Mesenchymal stem cell (in vitro differentiated cells and primary cell): ENCODE measurements around the gene SUGCT.
A peak's percentile ranks its signal among the peaks of the same experiment; 100 is the strongest.

Experiments
- DNase-seq: peaks from one replicate; pipeline ENCODE4 v3.0.0-alpha.2; 2013
- H2AFZ ChIP-seq: one replicate; pipeline ENCODE4 v1.6.1; 2013; ENCODE audit warnings: low read depth, mild to moderate bottlenecking, control low read depth, inconsistent platforms, low read length, moderate library complexity
- H2AK5ac ChIP-seq: 2 replicates; pipeline ENCODE4 v1.6.1; 2013; ENCODE audit warnings: low read length, moderate library complexity, mild to moderate bottlenecking, inconsistent platforms; ENCODE audit not compliant: severe bottlenecking
- H2BK120ac ChIP-seq: one replicate; pipeline ENCODE4 v1.6.1; 2013; ENCODE audit warnings: low read depth, mild to moderate bottlenecking, inconsistent platforms, low read length, moderate library complexity
- H2BK12ac ChIP-seq, 2 experiments: one replicate each; pipeline ENCODE4 v1.6.1; 2013; ENCODE audit warnings: inconsistent platforms in 2 of 2, low read length in 2 of 2, mild to moderate bottlenecking in 2 of 2, moderate library complexity in 2 of 2, control low read depth in 1 of 2
- H2BK15ac ChIP-seq: one replicate; pipeline ENCODE4 v1.6.1; 2013; ENCODE audit warnings: mild to moderate bottlenecking, low read depth, inconsistent platforms; ENCODE audit not compliant: poor library complexity, severe bottlenecking
- H2BK5ac ChIP-seq: 2 replicates; pipeline ENCODE4 v1.6.1; 2013; ENCODE audit warnings: low read depth, mild to moderate bottlenecking, low read length, control low read depth, inconsistent platforms; ENCODE audit not compliant: poor library complexity, severe bottlenecking
- H3K14ac ChIP-seq, 2 experiments: one replicate each; pipeline ENCODE4 v1.6.1; 2013; ENCODE audit warnings: inconsistent platforms in 2 of 2, low read length in 2 of 2, control low read depth in 1 of 2, mild to moderate bottlenecking in 1 of 2, moderate library complexity in 1 of 2
- H3K18ac ChIP-seq, 2 experiments: one replicate each; pipeline ENCODE4 v1.6.1; 2013; ENCODE audit warnings: inconsistent platforms in 2 of 2, low read length in 2 of 2, control low read depth in 1 of 2, low read depth in 1 of 2, mild to moderate bottlenecking in 1 of 2
- H3K23ac ChIP-seq, 2 experiments: one replicate each; pipeline ENCODE4 v1.6.1; 2013; ENCODE audit warnings: inconsistent platforms in 2 of 2, low read length in 2 of 2, mild to moderate bottlenecking in 2 of 2, moderate library complexity in 2 of 2, control low read depth in 1 of 2
- H3K27ac ChIP-seq: 2 replicates; pipeline ENCODE4 v1.5.1; 2013; ENCODE audit warnings: mild to moderate bottlenecking, moderate library complexity, low read length, control low read depth, inconsistent platforms; ENCODE audit not compliant: poor library complexity, severe bottlenecking
- H3K27me3 ChIP-seq, 2 experiments: 2 replicates each; pipeline versions ENCODE4 v1.6.1 to v1.7.0; 2013; ENCODE audit warnings: low read length in 2 of 2, mild to moderate bottlenecking in 2 of 2, moderate library complexity in 2 of 2, control low read depth in 1 of 2, inconsistent platforms in 1 of 2; ENCODE audit not compliant: control insufficient read depth in 1 of 2, insufficient read depth in 1 of 2
- H3K36me3 ChIP-seq, 2 experiments: 2 replicates each; pipeline versions ENCODE4 v1.6.1 to v1.7.0; 2013; ENCODE audit warnings: low read length in 2 of 2, control low read depth in 1 of 2, inconsistent platforms in 1 of 2, low read depth in 1 of 2, mild to moderate bottlenecking in 1 of 2; ENCODE audit not compliant: insufficient read depth in 2 of 2, control insufficient read depth in 1 of 2
- H3K4ac ChIP-seq, 2 experiments: one replicate each; pipeline ENCODE4 v1.6.1; 2013; ENCODE audit warnings: inconsistent platforms in 2 of 2, low read length in 2 of 2, mild to moderate bottlenecking in 2 of 2, moderate library complexity in 2 of 2, control low read depth in 1 of 2, low read depth in 1 of 2
- H3K4me1 ChIP-seq: 2 replicates; pipeline ENCODE4 v1.6.1; 2013; ENCODE audit warnings: low read depth, low read length, control low read depth; ENCODE audit not compliant: control insufficient read depth, insufficient read depth
- H3K4me2 ChIP-seq: 2 replicates; pipeline ENCODE4 v1.6.1; 2013; ENCODE audit warnings: low read length, mild to moderate bottlenecking, inconsistent platforms; ENCODE audit not compliant: poor library complexity, severe bottlenecking
- H3K4me3 ChIP-seq, 2 experiments: 2 replicates each; pipeline versions ENCODE4 v1.5.1 to v1.7.0; 2013; ENCODE audit warnings: low read length in 2 of 2, mild to moderate bottlenecking in 2 of 2, control low read depth in 1 of 2, low read depth in 1 of 2; ENCODE audit not compliant: insufficient read depth in 1 of 2
- H3K79me1 ChIP-seq: replicated peaks from 2 replicates; pipeline ENCODE4 v1.6.1; 2013; ENCODE audit warnings: mild to moderate bottlenecking, control low read depth, low read length, inconsistent platforms; ENCODE audit not compliant: poor library complexity, severe bottlenecking
- H3K9ac ChIP-seq: 2 replicates; pipeline ENCODE4 v1.7.0; 2013; ENCODE audit warnings: mild to moderate bottlenecking, low read length, moderate library complexity
- H3K9me3 ChIP-seq: 2 replicates; pipeline ENCODE4 v1.7.0; 2013; ENCODE audit warnings: mild to moderate bottlenecking, low read length; ENCODE audit not compliant: control insufficient read depth
- H4K8ac ChIP-seq: one replicate; pipeline ENCODE4 v1.6.1; 2013; ENCODE audit warnings: inconsistent platforms, mild to moderate bottlenecking, low read length, moderate library complexity
- H4K91ac ChIP-seq: one replicate; pipeline ENCODE4 v1.6.1; 2013; ENCODE audit warnings: mild to moderate bottlenecking, low read length, inconsistent platforms
- WGBS: methylation state at CpG from one replicate; pipeline ENCODE4 v1.1.7; 2013; ENCODE audit warnings: mixed read lengths; 5-methylcytosine and 5-hydroxymethylcytosine counted together

Gene SUGCT

GRCh38 chr7:40305229-40305628 is 170.4 kb downstream of the SUGCT start:
- H3K9me3 ChIP-seq, result no peaks in the 10 kb centered on the region
- H2BK12ac ChIP-seq, result no peak overlapping the region
- H3K27me3 ChIP-seq, result no peaks in the 10 kb centered on the region
- no peak overlapping the region for H3K14ac ChIP-seq
- H3K36me3 ChIP-seq, result no peaks in the 10 kb centered on the region
- peak overlapping the region in 1 of 2 experiments; percentile 17 for H3K4ac ChIP-seq
- no peaks in the 10 kb centered on the region for H3K79me1 ChIP-seq
- H3K4me3 ChIP-seq, result no peak overlapping the region
- H2BK5ac ChIP-seq, result peak overlapping the region; percentile 92
- no peak for DNase-seq
- no peak overlapping the region for H2AFZ ChIP-seq
- H3K4me1 ChIP-seq, result peaks cover 2% of the 10 kb centered on the region
- no peak overlapping the region for H4K8ac ChIP-seq
- H3K18ac ChIP-seq, result peak overlapping the region in 1 of 2 experiments; percentile 49
- H3K4me2 ChIP-seq, result peak overlapping the region; percentile 17
- H2BK120ac ChIP-seq, result no peak overlapping the region
- peak overlapping the region; percentile 97 for H3K27ac ChIP-seq
- H4K91ac ChIP-seq, result no peak overlapping the region
- H3K9ac ChIP-seq, result no peak overlapping the region
- H2AK5ac ChIP-seq, result peak overlapping the region; percentile 51
- no peak overlapping the region for H2BK15ac ChIP-seq
- no peak overlapping the region for H3K23ac ChIP-seq

- WGBS, result 100% methylated on average over 1 of the region's 2 CpGs
- DNase-seq, result no peak
- H3K27ac ChIP-seq, result peak overlapping the region; percentile 97
- no peak overlapping the region for H3K4ac ChIP-seq
- H2AK5ac ChIP-seq, result no peak overlapping the region
- no peak overlapping the region for H2BK12ac ChIP-seq
- peak overlapping the region; percentile 82 for H2BK5ac ChIP-seq
- no peaks in the 10 kb centered on the region for H3K9me3 ChIP-seq
- H3K23ac ChIP-seq, result no peak overlapping the region
- peaks cover 2% of the 10 kb centered on the region for H3K4me1 ChIP-seq
- no peaks in the 10 kb centered on the region for H3K79me1 ChIP-seq
- H4K91ac ChIP-seq, result no peak overlapping the region
- H3K36me3 ChIP-seq, result no peaks in the 10 kb centered on the region
- no peak overlapping the region for H3K4me3 ChIP-seq
- no peak overlapping the region for H2AFZ ChIP-seq
- no peak overlapping the region for H2BK15ac ChIP-seq
- no peak overlapping the region for H3K14ac ChIP-seq
- no peaks in the 10 kb centered on the region for H3K27me3 ChIP-seq
- no peak overlapping the region for H3K18ac ChIP-seq
- no peak overlapping the region for H3K4me2 ChIP-seq
- H4K8ac ChIP-seq, result no peak overlapping the region
- peak overlapping the region; percentile 46 for H3K9ac ChIP-seq
- no peak overlapping the region for H2BK120ac ChIP-seq
Observed at GRCh38 chr7:40306025-40306424, 171.2 kb downstream of the SUGCT start.

DNA sequence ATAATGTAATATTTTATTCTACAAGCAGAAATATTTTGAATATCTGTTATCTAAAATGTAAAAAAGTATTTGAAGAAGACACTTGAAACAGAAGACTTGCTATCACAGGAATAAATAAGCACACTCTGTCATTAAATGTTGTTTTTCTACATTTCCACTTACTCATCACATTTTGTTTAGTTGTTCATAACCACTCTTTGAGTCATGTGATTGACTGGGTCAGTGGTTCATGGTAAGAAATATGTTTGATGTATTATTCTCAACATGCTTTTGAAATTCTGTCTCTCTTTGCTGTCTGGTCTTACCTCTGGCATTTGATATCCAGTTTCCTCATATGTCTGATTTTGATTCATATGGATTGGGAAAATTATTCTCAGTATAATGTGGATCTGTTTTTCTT is 171.8 kb downstream of the SUGCT start:
- no peak overlapping the region for H3K14ac ChIP-seq
- peak overlapping the region; percentile 46 for H3K9ac ChIP-seq
- DNase-seq, result peak; percentile 41

DNA sequence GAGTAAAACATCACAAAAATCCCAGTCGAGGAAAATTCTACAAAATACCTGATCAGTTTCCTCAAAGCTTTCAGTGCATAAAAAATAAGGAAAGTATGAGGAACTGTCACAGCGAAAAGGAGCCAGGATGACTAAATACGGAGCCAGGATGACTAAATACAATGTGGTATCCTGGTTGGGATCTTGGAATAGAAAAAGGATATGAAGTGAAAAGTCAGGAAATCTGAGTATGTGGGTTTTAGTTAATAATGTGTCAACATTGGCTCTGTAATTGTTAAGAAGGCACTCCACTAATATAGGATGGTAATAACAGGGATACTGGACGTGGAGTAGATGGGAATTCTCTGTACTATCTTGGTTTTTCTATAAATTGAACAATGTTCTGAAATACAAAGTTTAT is 175.5 kb downstream of the SUGCT start:
- no peak overlapping the region for H2BK12ac ChIP-seq
- H3K36me3 ChIP-seq, result no peaks in the 10 kb centered on the region
- H4K91ac ChIP-seq, result no peak overlapping the region
- no peak overlapping the region for H2AK5ac ChIP-seq
- no peak overlapping the region for H2BK5ac ChIP-seq
- no peaks in the 10 kb centered on the region for H3K9me3 ChIP-seq
- H3K14ac ChIP-seq, result no peak overlapping the region
- H3K27ac ChIP-seq, result no peak overlapping the region
- no peak overlapping the region for H4K8ac ChIP-seq
- H3K4ac ChIP-seq, result no peak overlapping the region
- H2BK15ac ChIP-seq, result no peak overlapping the region
- H3K4me1 ChIP-seq, result no peaks in the 10 kb centered on the region
- H3K23ac ChIP-seq, result no peak overlapping the region
- DNase-seq, result no peak
- H2AFZ ChIP-seq, result no peak overlapping the region
- H3K9ac ChIP-seq, result no peak overlapping the region
- H3K79me1 ChIP-seq, result no peaks in the 10 kb centered on the region
- 88% methylated on average over 2 of the region's 4 CpGs for WGBS
- H2BK120ac ChIP-seq, result no peak overlapping the region
- H3K4me3 ChIP-seq, result no peak overlapping the region
- H3K18ac ChIP-seq, result no peak overlapping the region
- H3K4me2 ChIP-seq, result no peak overlapping the region
- H3K27me3 ChIP-seq, result no peaks in the 10 kb centered on the region

More for the DNA sequence above, 171.8 kb downstream of the SUGCT start:
- no peaks in the 10 kb centered on the region for H3K27me3 ChIP-seq
- no peak overlapping the region for H3K23ac ChIP-seq
- H3K18ac ChIP-seq, result no peak overlapping the region
- no peak overlapping the region for H2AFZ ChIP-seq
- no peak overlapping the region for H2AK5ac ChIP-seq
- no peak overlapping the region for H3K4me2 ChIP-seq
- no peak overlapping the region for H2BK15ac ChIP-seq
- no peak overlapping the region for H4K91ac ChIP-seq
- no peaks in the 10 kb centered on the region for H3K79me1 ChIP-seq
- H2BK5ac ChIP-seq, result no peak overlapping the region
- no peaks in the 10 kb centered on the region for H3K9me3 ChIP-seq
- no peaks in the 10 kb centered on the region for H3K36me3 ChIP-seq
- H3K27ac ChIP-seq, result peak overlapping the region; percentile 8
- H3K4ac ChIP-seq, result no peak overlapping the region
- H3K4me1 ChIP-seq, result no peaks in the 10 kb centered on the region
- H4K8ac ChIP-seq, result no peak overlapping the region
- no peak overlapping the region for H2BK120ac ChIP-seq
- no peak overlapping the region for H2BK12ac ChIP-seq
- no peak overlapping the region for H3K4me3 ChIP-seq
